Suprapubic skin (tissue), 4 donors: ENCODE measurements around the gene FBN1. TPM values are rescaled to one million over a fixed set of nuclear protein-coding genes. Genes with fewer than 3 reads are reported as not detected.

ENCODE experiments used
- DNase-seq, 2 donors: peaks; one replicate each; pipeline ENCODE4 v3.0.0-alpha.2; 2019; ENCODE audit warnings: low spot score in 2 of 2
- H3K27ac ChIP-seq: fragments of 200-600 bp; sonication (generic); one replicate; pipeline ENCODE4 v1.5.1; 2019
- H3K27me3 ChIP-seq: fragments of 200-600 bp; sonication (generic); one replicate; pipeline ENCODE4 v1.5.1; 2019
- H3K36me3 ChIP-seq: fragments of 200-600 bp; sonication (generic); one replicate; pipeline ENCODE4 v1.5.1; 2019
- H3K4me1 ChIP-seq: fragments of 200-600 bp; sonication (generic); one replicate; pipeline ENCODE4 v1.5.1; 2019
- H3K4me3 ChIP-seq: fragments of 200-600 bp; sonication (generic); one replicate; pipeline ENCODE4 v1.5.1; 2019; ENCODE audit warnings: mild to moderate bottlenecking
- H3K9me3 ChIP-seq: fragments of 200-600 bp; sonication (generic); one replicate; pipeline ENCODE4 v1.5.1; 2019
- EP300 ChIP-seq: sonication (generic); formaldehyde crosslinking; IDR thresholded peaks from one replicate; pipeline ENCODE4 v1.6.1; 2017; ENCODE audit warnings: antibody characterized with exemption
- POLR2A ChIP-seq, 2 donors: fragments of 450-650 bp; IDR thresholded peaks; one replicate each; pipeline ENCODE4 v1.6.1; 2017; ENCODE audit warnings: antibody characterized with exemption in 2 of 2, mild to moderate bottlenecking in 2 of 2, moderate library complexity in 2 of 2
- POLR2AphosphoS5 ChIP-seq, 3 donors: sonication (generic); formaldehyde crosslinking; IDR thresholded peaks; one replicate each; pipeline ENCODE4 v1.6.1; 2017; ENCODE audit warnings: antibody characterized with exemption in 3 of 3
- WGBS: methylation state at CpG from one replicate; pipeline ENCODE4 v1.1.5; 2018; 5-methylcytosine and 5-hydroxymethylcytosine counted together
- total RNA-seq, 4 donors: library from RNA; depleted of rRNA; stranded (reverse); fragments of >200 nt; gene quantifications; one replicate each; pipeline ENCODE4 v1.1.0, GENCODE V29; 2016
- TF ChIP-seq, protein P1 (sequence below), 2 donors: fragments of 200-600 bp in 1 of 2; fragments of 450-650 bp in 1 of 2; sonication (generic) in 1 of 2; IDR thresholded peaks; one replicate each; pipeline ENCODE4 v1.5.1; 2016 to 2019; ENCODE audit warnings: antibody characterized with exemption in 2 of 2, mild to moderate bottlenecking in 1 of 2, moderate library complexity in 1 of 2

Gene FBN1
- total RNA-seq, 4 donors from 2014 or later: 12.6 to 24.6 (median 21.0) TPM

DNA sequence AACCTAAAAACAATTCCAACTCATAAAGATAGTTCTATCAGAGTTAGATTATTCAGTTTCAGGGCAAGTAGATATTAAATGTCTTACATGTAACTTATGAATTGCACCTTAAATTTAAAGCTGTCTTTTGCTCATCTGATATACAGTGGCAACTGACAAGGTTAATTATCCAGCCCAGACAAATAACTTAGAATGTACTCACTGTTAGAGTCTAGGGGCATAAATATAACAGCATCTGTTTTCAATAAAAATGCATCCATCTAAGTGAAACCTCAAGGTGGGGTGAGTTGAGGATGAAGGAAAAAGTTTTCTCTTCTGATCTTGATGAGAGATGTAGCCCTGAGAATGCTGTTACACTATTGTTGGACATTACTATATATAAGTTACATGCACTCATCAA is 112.6 kb downstream of the FBN1 start:
- H3K27ac ChIP-seq: no peak overlapping the region

DNA sequence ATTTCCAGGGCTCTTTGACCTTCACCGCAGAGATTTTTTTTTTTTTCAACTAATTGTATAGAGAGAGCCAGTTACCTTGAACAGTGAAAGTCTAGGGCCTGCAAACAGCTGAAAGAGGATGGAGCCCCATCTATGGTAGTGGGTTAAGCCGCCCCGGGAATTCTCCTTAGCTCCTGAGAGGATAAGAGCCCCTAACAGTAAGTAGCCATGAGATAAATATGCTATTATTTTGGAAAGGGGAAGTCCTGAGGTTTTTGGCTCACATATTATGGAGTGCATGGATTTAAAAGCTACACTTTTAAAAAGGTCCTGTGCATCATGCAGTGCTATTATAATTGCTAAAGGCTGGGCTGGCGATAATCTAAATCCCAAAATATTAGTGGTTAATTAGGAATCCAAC is 115.0 kb downstream of the FBN1 start:
- H3K36me3 ChIP-seq: peaks cover 7% of the 10 kb centered on the region
- no peaks in the 10 kb centered on the region for H3K4me1 ChIP-seq
- no peak for TF ChIP-seq POLR2A (IDR thresholded peaks at IDR 0.05)
- no peak for TF ChIP-seq EP300
- TF ChIP-seq POLR2AphosphoS5 (IDR thresholded peaks at IDR 0.05): no peak
- TF ChIP-seq, protein P1, sequence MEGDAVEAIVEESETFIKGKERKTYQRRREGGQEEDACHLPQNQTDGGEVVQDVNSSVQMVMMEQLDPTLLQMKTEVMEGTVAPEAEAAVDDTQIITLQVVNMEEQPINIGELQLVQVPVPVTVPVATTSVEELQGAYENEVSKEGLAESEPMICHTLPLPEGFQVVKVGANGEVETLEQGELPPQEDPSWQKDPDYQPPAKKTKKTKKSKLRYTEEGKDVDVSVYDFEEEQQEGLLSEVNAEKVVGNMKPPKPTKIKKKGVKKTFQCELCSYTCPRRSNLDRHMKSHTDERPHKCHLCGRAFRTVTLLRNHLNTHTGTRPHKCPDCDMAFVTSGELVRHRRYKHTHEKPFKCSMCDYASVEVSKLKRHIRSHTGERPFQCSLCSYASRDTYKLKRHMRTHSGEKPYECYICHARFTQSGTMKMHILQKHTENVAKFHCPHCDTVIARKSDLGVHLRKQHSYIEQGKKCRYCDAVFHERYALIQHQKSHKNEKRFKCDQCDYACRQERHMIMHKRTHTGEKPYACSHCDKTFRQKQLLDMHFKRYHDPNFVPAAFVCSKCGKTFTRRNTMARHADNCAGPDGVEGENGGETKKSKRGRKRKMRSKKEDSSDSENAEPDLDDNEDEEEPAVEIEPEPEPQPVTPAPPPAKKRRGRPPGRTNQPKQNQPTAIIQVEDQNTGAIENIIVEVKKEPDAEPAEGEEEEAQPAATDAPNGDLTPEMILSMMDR (IDR thresholded peaks at IDR 0.05): no peak
- no peaks in the 10 kb centered on the region for H3K27me3 ChIP-seq
- H3K9me3 ChIP-seq: no peaks in the 10 kb centered on the region
- 89% methylated on average over 4 of the region's 4 CpGs for whole genome bisulfite sequencing
- H3K4me3 ChIP-seq: no peak overlapping the region
- no peak overlapping the region for H3K27ac ChIP-seq
- DNase-seq: no peak

More for the DNA sequence above, 112.6 kb downstream of the FBN1 start:
- no peaks in the 10 kb centered on the region for H3K9me3 ChIP-seq
- TF ChIP-seq POLR2AphosphoS5 (IDR thresholded peaks at IDR 0.05): no peak
- TF ChIP-seq POLR2A (IDR thresholded peaks at IDR 0.05): no peak
- TF ChIP-seq EP300: no peak
- TF ChIP-seq, protein P1 (IDR thresholded peaks at IDR 0.05): no peak
- no peak for DNase-seq
- H3K4me3 ChIP-seq: no peak overlapping the region
- no peaks in the 10 kb centered on the region for H3K36me3 ChIP-seq
- H3K27me3 ChIP-seq: no peaks in the 10 kb centered on the region
- peaks cover 2% of the 10 kb centered on the region for H3K4me1 ChIP-seq

DNA sequence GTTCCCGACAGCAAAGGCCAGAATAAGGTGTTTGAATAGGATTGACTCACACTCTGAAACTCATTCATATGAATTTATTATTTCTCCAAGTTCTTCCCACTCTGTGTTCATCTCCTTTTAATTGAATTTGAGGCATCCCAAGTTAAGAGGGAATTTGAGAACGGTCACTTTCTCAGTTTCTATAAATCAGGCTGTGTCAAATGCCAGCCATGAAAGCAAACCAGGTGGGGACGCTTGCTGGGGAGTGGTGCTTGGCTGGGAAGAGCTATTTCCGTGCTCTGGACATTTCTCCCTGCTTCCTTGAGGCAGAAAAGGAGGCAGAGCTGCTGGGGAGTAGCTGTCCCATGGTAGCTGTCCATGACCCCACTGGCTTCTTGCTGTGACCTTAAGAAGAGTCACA is 116.6 kb downstream of the FBN1 start:
- H3K4me3 ChIP-seq: no peak overlapping the region
- peaks cover 13% of the 10 kb centered on the region for H3K36me3 ChIP-seq
- DNase-seq: no peak
- H3K27me3 ChIP-seq: no peaks in the 10 kb centered on the region
- no peaks in the 10 kb centered on the region for H3K4me1 ChIP-seq
- WGBS: 74% methylated on average over 4 of the region's 4 CpGs
- no peak overlapping the region for H3K27ac ChIP-seq
- no peaks in the 10 kb centered on the region for H3K9me3 ChIP-seq
- TF ChIP-seq POLR2AphosphoS5 (IDR thresholded peaks at IDR 0.05): no peak
- no peak for TF ChIP-seq POLR2A (IDR thresholded peaks at IDR 0.05)
- TF ChIP-seq, protein P1 (IDR thresholded peaks at IDR 0.05): no peak
- TF ChIP-seq EP300: no peak

DNA sequence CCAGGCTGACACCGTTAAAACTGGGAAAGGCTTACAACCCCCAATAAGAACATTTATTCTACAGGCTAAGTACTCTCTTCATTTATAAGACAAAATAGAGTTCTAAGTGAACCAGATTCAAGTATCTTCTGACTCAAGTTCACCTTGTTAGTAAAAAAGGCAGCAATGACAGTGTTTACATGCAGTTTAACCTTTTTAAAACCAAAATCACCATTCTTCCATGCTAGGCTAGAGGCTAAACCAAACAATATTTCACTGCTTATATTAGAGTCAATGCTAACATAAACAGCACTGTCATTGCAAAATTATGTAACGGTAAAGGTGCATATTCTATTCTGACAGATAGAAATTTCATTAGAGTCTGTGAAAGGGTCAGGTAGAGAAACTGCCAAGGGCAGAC is 118.0 kb downstream of the FBN1 start:
- H3K4me3 ChIP-seq: no peak overlapping the region
- no peak for DNase-seq
- WGBS: 85% methylated on average over 2 of the region's 2 CpGs
- peaks cover 13% of the 10 kb centered on the region for H3K36me3 ChIP-seq
- H3K27me3 ChIP-seq: no peaks in the 10 kb centered on the region
- TF ChIP-seq POLR2A (IDR thresholded peaks at IDR 0.05) (no peak), POLR2AphosphoS5 (IDR thresholded peaks at IDR 0.05) (no peak)
- H3K27ac ChIP-seq: no peak overlapping the region
- H3K9me3 ChIP-seq: no peaks in the 10 kb centered on the region
- H3K4me1 ChIP-seq: no peaks in the 10 kb centered on the region

DNA sequence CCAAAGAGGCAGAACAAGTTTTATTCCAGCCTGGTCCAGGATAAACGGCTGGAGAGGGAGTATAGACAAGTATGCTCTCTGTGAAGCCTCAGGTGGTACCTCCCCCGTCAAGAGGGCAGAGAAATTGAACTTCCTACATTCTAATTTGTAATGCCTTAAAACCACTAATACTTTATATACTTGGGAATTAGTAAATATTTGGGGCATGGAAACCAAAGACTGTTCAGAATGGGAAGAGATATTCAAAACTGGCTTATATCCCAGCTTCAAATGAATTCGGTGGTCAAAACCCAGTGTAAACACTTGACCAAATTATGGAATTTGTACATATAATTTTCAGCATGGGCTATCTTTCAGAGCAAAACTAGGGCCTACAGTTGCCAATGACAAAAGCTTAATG is 122.6 kb downstream of the FBN1 start:
- Histone ChIP-seq H3K4me1 (no peaks in the 10 kb centered on the region), H3K9me3 (no peaks in the 10 kb centered on the region), H3K27ac (no peak overlapping the region), H3K36me3 (peaks cover 24% of the 10 kb centered on the region), H3K4me3 (no peak overlapping the region), H3K27me3 (no peaks in the 10 kb centered on the region)
- TF ChIP-seq EP300 (no peak), POLR2A (IDR thresholded peaks at IDR 0.05) (no peak), POLR2AphosphoS5 (IDR thresholded peaks at IDR 0.05) (no peak)
- TF ChIP-seq, protein P1 (IDR thresholded peaks at IDR 0.05): no peak
- no peak for DNase-seq
- 85% methylated on average over 3 of the region's 3 CpGs for WGBS

DNA sequence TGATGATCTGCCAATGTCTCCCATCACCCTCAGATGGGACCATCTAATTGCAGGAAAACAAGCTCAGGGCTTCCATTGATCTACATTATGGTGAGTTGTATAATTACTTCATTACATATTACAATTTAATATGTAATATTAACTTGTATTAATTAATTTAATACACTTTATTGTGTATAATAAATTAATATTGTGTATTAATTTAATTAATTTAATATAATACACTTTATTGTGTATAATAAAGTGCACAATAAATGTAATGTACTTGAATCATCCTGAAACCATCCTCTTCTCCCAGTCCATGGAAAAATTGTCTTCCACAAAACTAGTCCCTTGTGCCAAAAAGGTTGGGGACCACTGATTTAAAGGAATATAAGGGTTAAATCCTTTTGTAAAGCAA is 123.4 kb downstream of the FBN1 start:
- TF ChIP-seq EP300 (no peak), POLR2AphosphoS5 (IDR thresholded peaks at IDR 0.05) (no peak), POLR2A (IDR thresholded peaks at IDR 0.05) (no peak)
- TF ChIP-seq, protein P1 (IDR thresholded peaks at IDR 0.05): no peak
- Histone ChIP-seq H3K27me3 (no peaks in the 10 kb centered on the region), H3K4me3 (no peak overlapping the region), H3K9me3 (no peaks in the 10 kb centered on the region), H3K36me3 (peaks cover 24% of the 10 kb centered on the region), H3K4me1 (no peaks in the 10 kb centered on the region), H3K27ac (no peak overlapping the region)
- no peak for DNase-seq
